Central memory CD4-positive, alpha-beta T cell (primary cell): ENCODE data around the gene MFSD2A.
"Not testable (repeated sequence)": the region's sequence is repeated elsewhere in the genome, so short reads cannot be mapped to it uniquely, and the experiment has no call there.

Experiments used
- DNase-seq: peaks from one replicate; pipeline ENCODE4 v3.0.0; 2022

Gene MFSD2A

GRCh38 chr1:40004857-40005256 lies 49.9 kb downstream of the MFSD2A start:
- no peak for DNase-seq

GRCh38 chr1:40007481-40008034 lies 52.6 kb downstream of the MFSD2A start:
- DNase-seq = not testable (repeated sequence)

- no peak for DNase-seq
Measured at GRCh38 chr1:40011198-40011597, 56.3 kb downstream of the MFSD2A start.

- peak; percentile 60 for DNase-seq
Measured at GRCh38 chr1:40014253-40014706, 59.3 kb downstream of the MFSD2A start.

- DNase-seq = no peak
Measured at GRCh38 chr1:40014812-40015594, 60.1 kb downstream of the MFSD2A start.

- no peak for DNase-seq
Measured at GRCh38 chr1:40017951-40018575, 63.1 kb downstream of the MFSD2A start.
